A673 (cell line): ENCODE measurements around the gene FGFR3.

Experiments
- EZH2 ChIP-seq: fragments of 200-600 bp; sonication (generic); IDR thresholded peaks from 2 replicates; pipeline ENCODE4 v1.6.1; 2017; ENCODE audit warnings: borderline replicate concordance, low read depth, mild to moderate bottlenecking, mixed read lengths, antibody characterized with exemption, low read length; ENCODE audit not compliant: poor library complexity, severe bottlenecking
- TF ChIP-seq, protein P1 (sequence below): fragments of 300-800, 200-600 bp; sonication (generic); conservative IDR thresholded peaks from 2 replicates; pipeline ENCODE4 v1.5.1; 2017; ENCODE audit warnings: low read depth, mild to moderate bottlenecking, antibody characterized with exemption, low read length, moderate library complexity, mixed read lengths

DNA sequence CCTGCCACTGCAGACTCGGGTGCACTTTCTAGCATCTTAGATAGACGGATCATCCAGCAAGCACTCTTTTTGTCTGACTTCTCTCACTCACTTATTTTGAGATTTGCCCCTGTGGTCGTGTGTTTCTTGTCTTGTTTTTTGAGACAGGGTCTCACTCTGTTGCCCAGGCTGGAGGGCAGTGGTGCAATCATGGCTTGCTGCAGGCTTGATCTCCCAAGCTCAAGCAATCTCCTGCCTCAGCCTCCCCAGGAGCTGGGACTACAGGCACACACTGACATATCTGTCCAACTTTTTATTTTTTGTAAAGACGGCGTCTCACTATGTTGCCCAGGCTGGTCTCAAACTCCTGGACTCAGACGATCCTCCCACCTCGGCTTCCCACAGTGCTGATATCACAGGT, 26.7 kb downstream of the FGFR3 start:
- TF ChIP-seq, protein P1, sequence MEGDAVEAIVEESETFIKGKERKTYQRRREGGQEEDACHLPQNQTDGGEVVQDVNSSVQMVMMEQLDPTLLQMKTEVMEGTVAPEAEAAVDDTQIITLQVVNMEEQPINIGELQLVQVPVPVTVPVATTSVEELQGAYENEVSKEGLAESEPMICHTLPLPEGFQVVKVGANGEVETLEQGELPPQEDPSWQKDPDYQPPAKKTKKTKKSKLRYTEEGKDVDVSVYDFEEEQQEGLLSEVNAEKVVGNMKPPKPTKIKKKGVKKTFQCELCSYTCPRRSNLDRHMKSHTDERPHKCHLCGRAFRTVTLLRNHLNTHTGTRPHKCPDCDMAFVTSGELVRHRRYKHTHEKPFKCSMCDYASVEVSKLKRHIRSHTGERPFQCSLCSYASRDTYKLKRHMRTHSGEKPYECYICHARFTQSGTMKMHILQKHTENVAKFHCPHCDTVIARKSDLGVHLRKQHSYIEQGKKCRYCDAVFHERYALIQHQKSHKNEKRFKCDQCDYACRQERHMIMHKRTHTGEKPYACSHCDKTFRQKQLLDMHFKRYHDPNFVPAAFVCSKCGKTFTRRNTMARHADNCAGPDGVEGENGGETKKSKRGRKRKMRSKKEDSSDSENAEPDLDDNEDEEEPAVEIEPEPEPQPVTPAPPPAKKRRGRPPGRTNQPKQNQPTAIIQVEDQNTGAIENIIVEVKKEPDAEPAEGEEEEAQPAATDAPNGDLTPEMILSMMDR, result no peak
- TF ChIP-seq EZH2, result no peak
